GM23338 (cell line): ENCODE results near the gene SPATA9. TPM values are rescaled to one million over a fixed set of nuclear protein-coding genes. Genes with fewer than 3 reads are reported as not detected.

Experiments
- ATAC-seq: fragments of 200-7000 bp; cut with Tn5 transposase; 3 replicates; pipeline ENCODE4 v1.9.1; 2020
- DNase-seq: peaks from one replicate; pipeline ENCODE4 v3.0.0-alpha.2; 2015; ENCODE audit warnings: low spot score
- H2AFZ ChIP-seq: fragments of 200-600 bp; sonication (generic); 2 replicates; pipeline ENCODE4 v1.8.0; 2016; ENCODE audit warnings: antibody characterized with exemption, mild to moderate bottlenecking, moderate library complexity
- H3F3A ChIP-seq: fragments of 200-600 bp; sonication (generic); replicated peaks from 2 replicates; pipeline ENCODE4 v1.8.0; 2017; ENCODE audit warnings: antibody characterized with exemption, mixed run types, low read depth
- H3K27ac ChIP-seq: fragments of 200-600 bp; sonication (generic); 2 replicates; pipeline ENCODE4 v1.6.1; 2016; ENCODE audit warnings: low read depth
- H3K27me3 ChIP-seq: fragments of 200-600 bp; sonication (generic); 2 replicates; pipeline ENCODE4 v1.8.0; 2016; ENCODE audit warnings: mild to moderate bottlenecking, mixed run types, moderate library complexity; ENCODE audit not compliant: insufficient read depth
- H3K36me3 ChIP-seq: fragments of 200-600 bp; sonication (generic); 2 replicates; pipeline ENCODE4 v1.8.0; 2016; ENCODE audit warnings: mild to moderate bottlenecking; ENCODE audit not compliant: insufficient read depth
- H3K4me1 ChIP-seq: fragments of 200-600 bp; sonication (generic); 2 replicates; pipeline ENCODE4 v1.8.0; 2016; ENCODE audit warnings: mild to moderate bottlenecking, moderate library complexity; ENCODE audit not compliant: insufficient read depth
- H3K4me2 ChIP-seq: fragments of 200-600 bp; sonication (generic); 2 replicates; pipeline ENCODE4 v1.7.1; 2017; ENCODE audit warnings: mixed run types
- H3K4me3 ChIP-seq: fragments of 200-600 bp; sonication (generic); 2 replicates; pipeline ENCODE4 v1.6.1; 2016; ENCODE audit warnings: mixed run types
- H3K79me2 ChIP-seq: fragments of 200-600 bp; sonication (generic); replicated peaks from 2 replicates; pipeline ENCODE4 v1.8.0; 2017; ENCODE audit warnings: mild to moderate bottlenecking; ENCODE audit not compliant: insufficient read depth
- H3K9me2 ChIP-seq: fragments of 200-600 bp; sonication (generic); 2 replicates; pipeline ENCODE4 v1.8.0; 2017; ENCODE audit not compliant: insufficient read depth
- H4K20me1 ChIP-seq: fragments of 200-600 bp; sonication (generic); replicated peaks from 2 replicates; pipeline ENCODE4 v1.8.0; 2017; ENCODE audit warnings: mild to moderate bottlenecking; ENCODE audit not compliant: insufficient read depth
- H3K27ac Mint-ChIP-seq: 2 replicates; pipeline ENCODE4 v1.8.0; 2020; ENCODE audit warnings: inconsistent platforms, mild to moderate bottlenecking, moderate library complexity, mixed read lengths
- H3K27me3 Mint-ChIP-seq: 3 replicates; pipeline ENCODE4 v1.8.0; 2022; ENCODE audit warnings: low read depth, mild to moderate bottlenecking, moderate library complexity, mixed read lengths, inconsistent platforms; ENCODE audit not compliant: insufficient read depth, poor library complexity
- H3K36me3 Mint-ChIP-seq: 3 replicates; pipeline ENCODE4 v1.8.0; 2021; ENCODE audit warnings: low read depth, mild to moderate bottlenecking, inconsistent platforms, moderate library complexity, mixed read lengths
- H3K4me1 Mint-ChIP-seq: 3 replicates; pipeline ENCODE4 v1.8.0; 2020; ENCODE audit warnings: mild to moderate bottlenecking, inconsistent platforms, mixed read lengths
- H3K4me3 Mint-ChIP-seq: 3 replicates; pipeline ENCODE4 v1.8.0; 2021; ENCODE audit warnings: moderate library complexity, mild to moderate bottlenecking, inconsistent platforms, mixed read lengths
- H3K9me3 Mint-ChIP-seq: 3 replicates; pipeline ENCODE4 v1.8.0; 2020; ENCODE audit warnings: moderate library complexity, mild to moderate bottlenecking, inconsistent platforms, mixed read lengths
- CREB1 ChIP-seq: fragments of 250-450 bp; sonication (Bioruptor Pico); IDR thresholded peaks from 2 replicates; pipeline ENCODE4 v1.5.0; 2020; ENCODE audit warnings: low read depth, mild to moderate bottlenecking, moderate library complexity
- CTCF ChIP-seq, 2 experiments: fragments of 200-600 bp in 1 of 2; sonication (generic) in 1 of 2; conservative IDR thresholded peaks; 2 replicates each; pipeline versions ENCODE4 v1.5.1 to v1.6.1; 2016 to 2017; ENCODE audit warnings: antibody characterized with exemption in 2 of 2, low read depth in 2 of 2, mild to moderate bottlenecking in 2 of 2, moderate library complexity in 1 of 2
- EZH2 ChIP-seq: fragments of 200-600 bp; sonication (generic); IDR thresholded peaks from one replicate; pipeline ENCODE4 v1.8.0; 2017; ENCODE audit warnings: antibody characterized with exemption, mild to moderate bottlenecking, low read depth; ENCODE audit not compliant: unreplicated experiment
- EZH2phosphoT487 ChIP-seq: fragments of 200-600 bp; sonication (generic); IDR thresholded peaks from one replicate; pipeline ENCODE4 v1.8.1; 2018; ENCODE audit warnings: antibody characterized with exemption; ENCODE audit not compliant: unreplicated experiment
- JUNB ChIP-seq: IDR thresholded peaks from one replicate; pipeline ENCODE4 v1.6.1; 2016; ENCODE audit warnings: antibody characterized with exemption; ENCODE audit not compliant: unreplicated experiment
- NANOG ChIP-seq: IDR thresholded peaks from 2 replicates; pipeline ENCODE4 v1.6.1; 2016; ENCODE audit warnings: antibody characterized with exemption, borderline replicate concordance
- POLR2AphosphoS5 ChIP-seq: IDR thresholded peaks from 2 replicates; pipeline ENCODE4 v1.6.1; 2016; ENCODE audit warnings: antibody characterized with exemption, low read depth
- REST ChIP-seq: IDR thresholded peaks from one replicate; pipeline ENCODE4 v1.6.1; 2018; ENCODE audit warnings: antibody characterized with exemption; ENCODE audit not compliant: unreplicated experiment
- STAT1 ChIP-seq: IDR thresholded peaks from one replicate; pipeline ENCODE4 v1.6.1; 2016; ENCODE audit warnings: antibody characterized with exemption; ENCODE audit not compliant: unreplicated experiment
- ZNF114 ChIP-seq: fragments of 250-450 bp; sonication (Bioruptor Pico); IDR thresholded peaks from 2 replicates; pipeline ENCODE4 v1.5.0; 2020; ENCODE audit warnings: mild to moderate bottlenecking, moderate library complexity
- ZNF331 ChIP-seq: fragments of 250-450 bp; sonication (Bioruptor Pico); IDR thresholded peaks from 2 replicates; pipeline ENCODE4 v1.5.0; 2020; ENCODE audit warnings: low read depth, mild to moderate bottlenecking, moderate library complexity
- ZNF462 ChIP-seq: fragments of 250-450 bp; sonication (Bioruptor Pico); IDR thresholded peaks from 2 replicates; pipeline ENCODE4 v1.5.0; 2020; ENCODE audit warnings: mild to moderate bottlenecking, moderate library complexity
- polyA plus RNA-seq: library from polyadenylated mRNA; unstranded; fragments of >200 nt; fragmentation: Nextera tagmentation; extraction: Ambion mirVana; gene quantifications from 2 replicates; pipeline ENCODE4 v1.2.1, GENCODE V29; 2016
- total RNA-seq: library from RNA; depleted of rRNA; stranded (reverse); fragments of >200 nt; shearing (Covaris generic); gene quantifications from 2 replicates; pipeline ENCODE4 v1.2.3, GENCODE V29; 2014
- TF ChIP-seq, protein P1 (sequence below): IDR thresholded peaks from 2 replicates; pipeline ENCODE4 v1.6.1; 2016; ENCODE audit warnings: antibody characterized with exemption

Gene SPATA9
- total and polyA plus RNA-seq, 2 experiments from 2014 or later, result not detected

DNA sequence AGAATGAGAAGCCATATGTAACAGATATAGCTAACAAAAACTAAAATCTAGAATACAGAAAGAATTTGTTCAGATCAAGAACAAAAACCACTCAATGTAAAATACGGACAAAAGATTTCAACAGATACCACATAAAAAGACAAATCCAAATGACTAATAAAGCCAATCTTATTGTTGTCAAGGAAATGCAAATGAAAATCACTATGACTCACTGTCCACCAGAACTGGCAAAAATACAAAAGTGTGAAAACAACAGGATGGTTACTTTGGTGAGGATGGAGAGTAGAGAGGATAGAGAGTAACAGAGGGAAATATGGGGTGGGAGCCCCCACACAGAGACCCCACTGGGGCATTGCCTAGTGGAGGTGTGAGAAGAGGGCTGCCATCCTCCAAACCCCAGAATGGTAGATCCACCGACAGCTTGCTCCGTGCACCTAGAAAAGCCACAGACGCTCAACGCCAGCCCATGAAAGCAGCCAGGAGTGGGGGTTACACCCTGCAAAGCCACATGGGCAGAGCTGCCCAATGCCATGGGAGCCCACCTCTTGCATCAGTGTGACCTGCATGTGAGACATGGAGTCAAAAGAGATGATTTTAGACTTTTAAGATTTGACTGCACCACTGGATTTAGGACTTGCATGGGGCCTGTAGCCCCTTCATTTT lies 33.1 kb upstream of the SPATA9 start:
- H3K4me2 ChIP-seq, result no peak overlapping the region
- no peaks in the 10 kb centered on the region for H3K9me3 Mint-ChIP-seq

More for the DNA sequence above, 33.1 kb upstream of the SPATA9 start:
- Histone ChIP-seq H3K27me3 (peaks cover 12% of the 10 kb centered on the region), H3F3A (no peaks in the 10 kb centered on the region), H2AFZ (no peak overlapping the region), H3K9me2 (no peaks in the 10 kb centered on the region), H4K20me1 (no peaks in the 10 kb centered on the region), H3K36me3 (no peaks in the 10 kb centered on the region), H3K27ac (no peak overlapping the region), H3K4me3 (no peak overlapping the region), H3K79me2 (no peaks in the 10 kb centered on the region), H3K4me1 (peaks cover 9% of the 10 kb centered on the region)
- peaks cover 7% of the 10 kb centered on the region for H3K4me1 Mint-ChIP-seq
- DNase-seq (no peak), ATAC-seq (no peak)
- H3K36me3 Mint-ChIP-seq, result no peaks in the 10 kb centered on the region
- no peak overlapping the region for H3K4me3 Mint-ChIP-seq
- no peaks in the 10 kb centered on the region for H3K27me3 Mint-ChIP-seq
- TF ChIP-seq JUNB, result no peak
- TF ChIP-seq STAT1, result no peak
- no peak for TF ChIP-seq POLR2AphosphoS5
- TF ChIP-seq ZNF331 (CRISPR knock-in tag), result no peak
- TF ChIP-seq EZH2phosphoT487, result no peak
- no peak for TF ChIP-seq REST
- no peak for TF ChIP-seq ZNF114 (CRISPR knock-in tag)
- no peak for TF ChIP-seq NANOG
- TF ChIP-seq ZNF462 (CRISPR knock-in tag), result no peak
- no peak for TF ChIP-seq CREB1
- TF ChIP-seq CTCF (conservative IDR thresholded peaks at IDR 0.05; ENCODE audit: low read depth in 2 of 2), result no peak
- TF ChIP-seq EZH2, result no peak
- TF ChIP-seq, protein P1, sequence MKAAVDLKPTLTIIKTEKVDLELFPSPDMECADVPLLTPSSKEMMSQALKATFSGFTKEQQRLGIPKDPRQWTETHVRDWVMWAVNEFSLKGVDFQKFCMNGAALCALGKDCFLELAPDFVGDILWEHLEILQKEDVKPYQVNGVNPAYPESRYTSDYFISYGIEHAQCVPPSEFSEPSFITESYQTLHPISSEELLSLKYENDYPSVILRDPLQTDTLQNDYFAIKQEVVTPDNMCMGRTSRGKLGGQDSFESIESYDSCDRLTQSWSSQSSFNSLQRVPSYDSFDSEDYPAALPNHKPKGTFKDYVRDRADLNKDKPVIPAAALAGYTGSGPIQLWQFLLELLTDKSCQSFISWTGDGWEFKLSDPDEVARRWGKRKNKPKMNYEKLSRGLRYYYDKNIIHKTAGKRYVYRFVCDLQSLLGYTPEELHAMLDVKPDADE, result no peak
- H3K27ac Mint-ChIP-seq, result no peak overlapping the region
